LNCAP (cell line): Measurements from ENCODE around the gene CFAP107.
A peak's percentile ranks its signal among the peaks of the same experiment; 100 is the strongest.

Experiments
- TF ChIP-seq, protein P1 (sequence below): fragments of 450-650 bp; IDR thresholded peaks from 2 replicates; pipeline ENCODE4 v1.5.1; 2017; ENCODE audit warnings: mild to moderate bottlenecking

Gene CFAP107

DNA sequence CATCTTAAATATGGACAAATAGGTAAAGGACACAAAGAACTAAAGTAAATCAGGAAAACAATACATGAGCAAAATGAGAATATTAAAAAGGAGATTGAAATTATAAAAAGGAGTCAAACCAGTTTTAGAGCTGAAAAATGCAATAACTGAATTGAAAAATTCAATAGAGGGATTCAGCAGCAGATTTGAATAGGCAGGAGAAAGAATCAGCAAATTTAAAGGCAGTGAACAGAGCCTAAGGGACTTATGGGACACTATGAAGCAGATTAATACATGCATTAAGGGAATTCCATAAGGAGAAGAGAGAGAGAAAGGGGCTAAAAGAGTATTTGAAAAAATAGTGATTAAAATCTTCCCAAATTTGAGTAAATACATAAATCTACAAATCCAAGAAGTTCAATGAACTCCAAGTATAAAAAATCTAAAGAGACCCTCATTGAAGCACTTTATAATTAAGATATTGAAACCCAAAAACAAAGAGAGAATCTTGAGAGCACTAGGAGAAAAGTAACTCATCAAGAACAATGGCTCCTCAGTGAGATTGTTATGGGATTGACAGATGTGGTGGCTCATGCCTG, 2.9 kb downstream of the CFAP107 start:
- TF ChIP-seq, protein P1, sequence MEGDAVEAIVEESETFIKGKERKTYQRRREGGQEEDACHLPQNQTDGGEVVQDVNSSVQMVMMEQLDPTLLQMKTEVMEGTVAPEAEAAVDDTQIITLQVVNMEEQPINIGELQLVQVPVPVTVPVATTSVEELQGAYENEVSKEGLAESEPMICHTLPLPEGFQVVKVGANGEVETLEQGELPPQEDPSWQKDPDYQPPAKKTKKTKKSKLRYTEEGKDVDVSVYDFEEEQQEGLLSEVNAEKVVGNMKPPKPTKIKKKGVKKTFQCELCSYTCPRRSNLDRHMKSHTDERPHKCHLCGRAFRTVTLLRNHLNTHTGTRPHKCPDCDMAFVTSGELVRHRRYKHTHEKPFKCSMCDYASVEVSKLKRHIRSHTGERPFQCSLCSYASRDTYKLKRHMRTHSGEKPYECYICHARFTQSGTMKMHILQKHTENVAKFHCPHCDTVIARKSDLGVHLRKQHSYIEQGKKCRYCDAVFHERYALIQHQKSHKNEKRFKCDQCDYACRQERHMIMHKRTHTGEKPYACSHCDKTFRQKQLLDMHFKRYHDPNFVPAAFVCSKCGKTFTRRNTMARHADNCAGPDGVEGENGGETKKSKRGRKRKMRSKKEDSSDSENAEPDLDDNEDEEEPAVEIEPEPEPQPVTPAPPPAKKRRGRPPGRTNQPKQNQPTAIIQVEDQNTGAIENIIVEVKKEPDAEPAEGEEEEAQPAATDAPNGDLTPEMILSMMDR: no peak

DNA sequence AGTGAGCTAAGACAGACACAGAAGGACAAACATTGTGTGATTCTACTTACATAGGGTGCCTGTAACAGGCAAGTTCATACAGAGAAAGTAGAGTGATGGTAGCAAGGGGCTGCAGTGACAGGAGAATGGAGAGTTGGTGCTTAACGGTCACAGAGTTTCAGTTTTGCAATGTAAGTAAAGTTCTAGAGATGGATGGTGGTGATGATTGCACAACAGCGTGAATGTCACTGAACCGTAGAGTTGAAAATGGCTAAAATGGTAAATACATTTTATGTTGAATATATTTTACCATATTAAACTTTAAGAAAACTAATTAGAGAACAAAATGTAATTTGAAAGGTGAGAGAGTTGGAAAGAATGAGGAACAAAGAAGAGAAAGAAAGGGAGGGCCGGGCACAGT, 8.7 kb downstream of the CFAP107 start:
- TF ChIP-seq, protein P1: no peak

DNA sequence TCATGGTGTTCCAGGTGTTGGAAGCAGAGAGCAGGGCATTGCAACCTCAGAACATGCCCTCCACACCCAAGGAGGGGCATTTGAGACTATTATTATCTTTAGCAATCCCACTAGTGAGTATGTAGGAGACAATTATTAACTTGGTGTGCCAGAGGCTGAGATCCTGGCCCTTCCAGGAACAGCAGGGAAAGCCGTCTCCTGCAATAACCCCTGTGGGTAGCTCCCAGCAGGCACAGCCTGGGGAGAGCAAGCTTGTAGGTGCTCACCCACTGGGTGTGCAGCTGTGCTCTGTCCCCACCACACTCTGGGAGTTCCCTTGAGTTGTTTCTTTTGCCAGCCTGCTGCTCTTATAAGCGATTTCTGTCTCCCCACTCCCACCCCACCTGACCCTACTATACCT, 10.3 kb downstream of the CFAP107 start:
- TF ChIP-seq, protein P1: no peak

DNA sequence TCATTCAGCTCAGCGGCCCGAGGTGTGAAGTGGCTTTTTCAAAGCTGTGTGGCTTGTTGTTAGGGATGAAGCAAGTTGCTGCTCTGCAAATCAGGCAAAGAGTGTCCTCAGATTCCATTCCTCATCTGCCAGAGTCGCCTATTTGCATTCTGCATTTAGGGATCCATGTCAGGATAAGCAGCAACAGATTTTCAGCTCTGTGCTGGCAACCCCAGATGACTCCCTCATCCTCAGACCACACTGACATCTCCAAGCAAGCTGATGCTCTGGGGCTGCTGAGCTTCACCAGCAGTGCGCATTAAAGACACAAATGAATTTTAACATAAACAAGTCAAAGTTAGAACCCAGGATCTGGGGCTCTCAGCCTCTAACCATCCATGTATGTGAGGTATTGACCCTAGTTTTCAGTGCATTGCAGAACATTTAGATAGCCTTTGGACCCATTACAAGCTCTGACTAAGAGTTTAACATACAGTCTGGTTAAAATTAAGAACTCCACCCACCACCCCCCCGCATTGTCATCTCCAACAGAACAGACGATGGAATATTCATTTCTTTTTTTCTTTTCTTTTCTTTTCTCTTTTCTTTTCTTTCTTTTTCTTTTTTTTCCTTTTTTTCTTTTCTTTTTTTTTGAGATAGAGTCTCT, 10.9 kb downstream of the CFAP107 start:
- TF ChIP-seq, protein P1: no peak

DNA sequence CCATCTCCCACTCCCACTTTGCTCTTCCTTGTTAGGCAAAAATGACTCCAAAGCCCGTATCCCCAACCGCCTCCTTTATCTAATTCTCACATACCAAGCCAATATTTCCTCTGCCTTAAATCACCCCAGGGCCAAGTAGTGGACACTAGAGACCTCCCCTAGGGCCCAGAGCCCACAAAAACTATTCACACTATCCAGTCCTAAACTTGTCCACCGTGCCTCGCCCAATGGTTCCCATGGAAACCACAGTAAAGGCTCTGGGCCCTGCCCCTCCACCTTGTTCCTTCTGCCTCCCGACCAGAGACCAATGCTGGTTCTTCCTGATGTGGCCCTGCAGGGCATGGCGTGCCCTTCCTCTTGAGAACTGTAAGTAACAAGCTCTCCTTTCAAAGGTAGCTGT, 11.8 kb downstream of the CFAP107 start:
- TF ChIP-seq, protein P1: no peak

DNA sequence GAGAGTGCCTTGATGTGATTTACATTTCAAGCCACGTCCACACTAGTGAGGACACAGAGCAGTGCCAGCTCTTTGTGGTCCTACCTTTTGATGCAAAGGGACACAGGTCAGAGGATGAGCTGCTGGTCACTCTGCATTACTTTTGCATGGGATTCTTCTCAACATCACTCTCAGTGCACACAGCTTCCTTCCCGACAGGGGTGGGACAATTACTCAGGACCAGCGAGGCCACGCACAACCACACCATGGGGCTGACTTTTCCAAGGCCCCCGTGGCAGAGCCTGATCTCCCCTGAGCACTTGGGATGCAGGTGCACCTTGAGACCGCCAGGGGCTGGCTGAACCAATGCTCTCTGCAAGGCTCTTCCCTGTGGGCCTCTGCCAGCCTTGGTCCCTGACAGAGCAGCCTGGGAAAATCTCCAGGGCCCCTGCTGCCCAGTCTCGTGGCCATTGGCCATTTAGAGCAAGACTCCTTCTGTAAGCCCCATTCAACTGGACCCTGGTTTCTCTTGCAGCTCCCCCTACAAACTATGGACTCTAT, 14.3 kb downstream of the CFAP107 start:
- TF ChIP-seq, protein P1: peak; percentile 37; the same call in 1 of the 2 replicates

DNA sequence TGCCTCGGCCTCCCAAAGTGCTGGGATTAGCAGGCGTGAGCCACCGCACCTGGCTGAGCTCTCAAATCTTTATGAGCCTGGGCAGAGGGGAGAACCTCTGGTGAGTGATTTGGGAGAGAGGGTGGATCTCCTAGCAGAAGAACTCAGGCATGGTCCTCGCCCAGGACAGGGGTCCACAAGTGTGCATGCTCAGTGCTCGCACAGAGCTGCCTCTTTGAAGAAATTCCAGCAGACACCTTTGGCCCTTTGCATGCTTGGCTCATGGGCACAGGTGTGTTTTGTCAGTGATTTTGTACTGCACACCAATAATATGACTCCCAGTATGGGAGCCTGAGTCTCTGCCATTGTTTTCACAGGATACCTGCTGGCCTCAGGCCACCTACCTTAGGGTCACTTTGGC, 15.8 kb downstream of the CFAP107 start:
- TF ChIP-seq, protein P1: no peak
